Coronary artery (tissue), 2 donors: ENCODE results near the gene SIK3.
A peak's percentile ranks its signal among the peaks of the same experiment; 100 is the strongest.

ENCODE experiments used
- DNase-seq: peaks from one replicate; pipeline ENCODE4 v3.0.0-alpha.2; 2017; ENCODE audit warnings: low spot score
- H3K27ac ChIP-seq, 2 donors: fragments of 200-600 bp; sonication (generic); one replicate each; pipeline ENCODE4 v1.5.1; 2016 to 2019
- H3K4me3 ChIP-seq: fragments of 200-600 bp; sonication (generic); 2 replicates; pipeline ENCODE4 v1.5.1; 2016; ENCODE audit warnings: mild to moderate bottlenecking, moderate library complexity
- CTCF ChIP-seq: fragments of 200-600 bp; sonication (generic); IDR thresholded peaks from one replicate; pipeline ENCODE4 v1.5.1; 2019; ENCODE audit warnings: antibody characterized with exemption

Gene SIK3

GRCh38 chr11:116990061-116990473 lies 108.2 kb downstream of the SIK3 start:
- TF ChIP-seq CTCF, result no peak
- H3K27ac ChIP-seq, result peak overlapping the region in 1 of 2 donors; percentile 61
- H3K4me3 ChIP-seq, result no peak overlapping the region
- DNase-seq, result no peak

- H3K4me3 ChIP-seq, result no peak overlapping the region
- TF ChIP-seq CTCF, result no peak
- H3K27ac ChIP-seq, result peak overlapping the region in 1 of 2 donors; percentile 23
- no peak for DNase-seq
Measured at GRCh38 chr11:116989184-116989583, 109.0 kb downstream of the SIK3 start.

GRCh38 chr11:116986521-116987105 lies 111.6 kb downstream of the SIK3 start:
- no peak for TF ChIP-seq CTCF
- Histone ChIP-seq H3K4me3 (peak overlapping the region; percentile 28), H3K27ac (peak overlapping the region in 1 of 2 donors; percentile 80)
- no peak for DNase-seq

- H3K27ac ChIP-seq, result peak overlapping the region; percentile 21 to 65
- no peak for TF ChIP-seq CTCF
- peak overlapping the region; percentile 17 for H3K4me3 ChIP-seq
- no peak for DNase-seq
Measured at GRCh38 chr11:116984589-116984988, 113.6 kb downstream of the SIK3 start.

- no peak for DNase-seq
- Histone ChIP-seq H3K27ac (peak overlapping the region; percentile 21 to 65), H3K4me3 (peak overlapping the region; percentile 17)
- TF ChIP-seq CTCF, result no peak
Measured at GRCh38 chr11:116984186-116984585, 114.0 kb downstream of the SIK3 start.

- H3K4me3 ChIP-seq, result no peak overlapping the region
- no peak for DNase-seq
- H3K27ac ChIP-seq, result no peak overlapping the region
- no peak for TF ChIP-seq CTCF
Measured at GRCh38 chr11:116981266-116981885, 116.9 kb downstream of the SIK3 start.
